ENCODE measurements around the gene ZNF70.

DNA sequence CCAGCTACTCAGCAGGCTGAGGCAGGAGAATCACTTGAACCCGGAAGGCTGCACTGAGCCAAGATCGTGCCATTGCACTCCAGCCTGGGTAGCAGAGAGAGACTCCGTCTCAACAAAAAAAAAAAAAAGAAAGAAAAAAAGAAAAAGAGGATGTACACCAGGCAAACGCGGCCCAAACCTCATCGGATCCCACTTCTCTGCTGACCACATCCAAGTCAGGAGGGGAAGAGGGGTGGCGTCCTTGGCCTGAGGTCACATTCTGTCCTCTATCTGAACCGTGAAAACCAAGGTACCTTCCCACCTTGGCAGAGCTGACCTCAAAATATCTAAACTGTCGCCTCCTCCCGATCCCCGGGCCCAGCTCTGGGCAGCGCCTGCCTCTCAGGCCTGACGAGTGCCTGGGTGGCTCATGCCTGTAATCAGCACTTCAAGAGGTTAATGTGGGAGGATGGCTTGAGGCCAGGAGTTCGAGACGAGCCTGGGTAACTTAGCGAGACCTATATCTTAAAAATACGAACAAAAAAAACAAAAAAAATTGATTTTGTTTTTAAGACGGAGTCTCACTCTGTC, 35.0 kb downstream of the ZNF70 start:
- TF ChIP-seq, protein P1, sequence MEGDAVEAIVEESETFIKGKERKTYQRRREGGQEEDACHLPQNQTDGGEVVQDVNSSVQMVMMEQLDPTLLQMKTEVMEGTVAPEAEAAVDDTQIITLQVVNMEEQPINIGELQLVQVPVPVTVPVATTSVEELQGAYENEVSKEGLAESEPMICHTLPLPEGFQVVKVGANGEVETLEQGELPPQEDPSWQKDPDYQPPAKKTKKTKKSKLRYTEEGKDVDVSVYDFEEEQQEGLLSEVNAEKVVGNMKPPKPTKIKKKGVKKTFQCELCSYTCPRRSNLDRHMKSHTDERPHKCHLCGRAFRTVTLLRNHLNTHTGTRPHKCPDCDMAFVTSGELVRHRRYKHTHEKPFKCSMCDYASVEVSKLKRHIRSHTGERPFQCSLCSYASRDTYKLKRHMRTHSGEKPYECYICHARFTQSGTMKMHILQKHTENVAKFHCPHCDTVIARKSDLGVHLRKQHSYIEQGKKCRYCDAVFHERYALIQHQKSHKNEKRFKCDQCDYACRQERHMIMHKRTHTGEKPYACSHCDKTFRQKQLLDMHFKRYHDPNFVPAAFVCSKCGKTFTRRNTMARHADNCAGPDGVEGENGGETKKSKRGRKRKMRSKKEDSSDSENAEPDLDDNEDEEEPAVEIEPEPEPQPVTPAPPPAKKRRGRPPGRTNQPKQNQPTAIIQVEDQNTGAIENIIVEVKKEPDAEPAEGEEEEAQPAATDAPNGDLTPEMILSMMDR (IDR thresholded peaks at IDR 0.05): no peak
- no peak for TF ChIP-seq EZH2 (IDR thresholded peaks at IDR 0.05; ENCODE audit: borderline replicate concordance, insufficient read depth, low read depth, low read length, poor library complexity, severe bottlenecking)

Data from B cell (primary cell).